ENCODE data around the gene PRAMEF12. TPM values are rescaled to one million over a fixed set of nuclear protein-coding genes. Genes with fewer than 3 reads are reported as not detected.
A peak's percentile ranks its signal among the peaks of the same experiment; 100 is the strongest.
"Not testable (repeated sequence)": the region's sequence is repeated elsewhere in the genome, so short reads cannot be mapped to it uniquely, and the experiment has no call there.

Gene PRAMEF12
- polyA plus RNA-seq (ENCODE audit: insufficient read length in 4 of 4) = not detected

DNA sequence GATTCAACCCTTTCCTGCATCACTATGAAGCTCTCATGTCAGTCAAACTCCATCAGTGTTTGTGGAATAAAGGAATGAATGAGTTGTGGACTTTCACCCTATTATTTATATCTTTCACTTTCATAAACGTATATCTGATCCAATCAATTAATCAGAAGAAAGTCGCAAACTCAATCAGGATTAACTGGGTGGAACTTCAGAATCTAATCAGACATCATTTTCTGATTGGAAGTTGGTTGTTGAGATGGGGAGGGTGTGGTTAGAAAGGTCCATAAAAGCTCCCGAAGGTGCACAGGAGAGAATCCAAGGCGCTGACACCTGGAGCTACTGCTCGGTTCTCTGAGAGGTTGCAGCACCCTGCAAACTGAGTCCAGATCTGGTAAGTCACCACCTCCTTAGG, at the start of gene PRAMEF12:
Gene PRAMEF12, plus strand, starts transcription at position 301 of the 400 bp plus-strand sequence. CDS start 1,130 bp downstream, outside the sequence.
- no peak for DNase-seq (ENCODE audit: low read depth in 4 of 4, low spot score in 2 of 4)

DNA sequence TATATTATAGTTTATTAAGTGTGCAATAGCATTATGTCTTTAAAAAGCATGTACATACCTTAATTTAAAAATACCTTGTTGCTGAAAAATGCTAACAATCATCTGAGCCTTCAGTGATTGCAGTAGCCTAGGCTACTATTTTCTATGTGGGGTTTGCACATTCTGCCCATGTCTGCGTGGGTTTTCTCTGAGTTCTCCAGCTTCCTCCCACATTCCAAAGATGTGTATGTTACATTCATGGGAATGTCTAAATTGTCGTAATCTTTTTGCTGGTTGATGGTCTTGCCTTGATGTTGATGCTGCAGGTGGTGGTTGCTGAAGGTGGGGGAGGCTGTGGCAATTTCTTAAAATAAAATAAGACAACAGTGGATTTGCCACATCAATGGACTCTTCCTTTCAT, 45.1 kb upstream of the PRAMEF12 start:
- DNase-seq (ENCODE audit: low read depth in 4 of 4, low spot score in 2 of 4) = no peak

DNA sequence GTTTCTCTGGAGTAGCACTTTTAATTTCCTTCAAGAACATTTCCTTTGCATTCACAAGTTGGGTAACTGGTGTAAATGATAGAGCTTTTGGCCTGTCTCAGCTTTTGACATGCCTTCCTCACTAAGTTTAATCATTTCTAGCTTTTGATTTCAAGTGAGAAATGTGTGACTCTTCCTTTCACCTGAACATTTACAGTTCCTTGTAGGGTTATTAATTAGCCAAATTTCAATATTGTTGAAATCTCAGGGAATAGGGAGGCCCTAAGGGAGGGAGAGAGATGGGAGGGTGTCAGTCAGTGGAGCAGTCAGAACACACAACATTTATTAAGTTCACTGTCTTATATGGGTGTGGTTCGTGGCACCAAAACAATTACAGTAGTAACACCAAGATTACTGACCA, 43.4 kb upstream of the PRAMEF12 start:
- no peak for DNase-seq (ENCODE audit: low read depth in 4 of 4, low spot score in 2 of 4)

DNA sequence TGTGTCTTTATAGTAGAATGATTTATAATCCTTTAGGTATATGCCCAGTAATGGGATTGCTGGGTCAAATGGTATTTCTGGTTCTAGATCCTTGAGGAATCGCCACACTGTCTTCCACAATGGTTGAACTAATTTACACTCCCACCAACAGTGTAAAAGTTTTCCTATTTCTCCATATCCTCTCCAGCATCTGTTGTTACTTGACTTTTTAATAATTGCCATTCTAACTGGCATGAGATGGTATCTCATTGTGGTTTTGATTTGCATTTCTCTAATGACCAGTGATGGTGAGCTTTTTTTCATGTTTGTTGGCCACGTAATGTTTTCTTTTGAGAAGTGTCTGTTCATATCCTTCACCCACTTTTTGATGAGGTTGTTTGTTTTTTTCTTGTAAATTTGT, 42.5 kb upstream of the PRAMEF12 start:
- not testable (repeated sequence) for DNase-seq (ENCODE audit: low read depth in 4 of 4, low spot score in 2 of 4)

DNA sequence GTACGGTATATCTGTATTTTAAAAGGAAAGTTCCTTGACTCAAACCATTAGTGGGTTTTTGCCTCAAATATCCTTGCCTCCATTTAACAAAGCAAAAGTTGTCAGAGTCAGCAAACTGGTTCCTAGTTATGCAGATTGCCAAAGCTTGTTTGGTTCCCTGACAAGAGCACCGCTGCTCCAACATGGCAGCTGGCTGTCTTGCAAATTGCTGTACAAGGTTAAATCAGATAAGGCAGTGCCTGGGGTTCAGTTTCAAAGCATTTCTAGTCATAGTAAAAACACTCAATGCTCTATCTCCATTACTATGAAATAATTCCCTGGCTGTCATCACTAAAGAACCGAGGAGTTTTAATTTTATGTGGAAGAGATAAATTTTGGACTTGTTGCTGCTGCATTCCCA, 38.9 kb upstream of the PRAMEF12 start:
- no peak for DNase-seq (ENCODE audit: low read depth in 4 of 4, low spot score in 2 of 4)

DNA sequence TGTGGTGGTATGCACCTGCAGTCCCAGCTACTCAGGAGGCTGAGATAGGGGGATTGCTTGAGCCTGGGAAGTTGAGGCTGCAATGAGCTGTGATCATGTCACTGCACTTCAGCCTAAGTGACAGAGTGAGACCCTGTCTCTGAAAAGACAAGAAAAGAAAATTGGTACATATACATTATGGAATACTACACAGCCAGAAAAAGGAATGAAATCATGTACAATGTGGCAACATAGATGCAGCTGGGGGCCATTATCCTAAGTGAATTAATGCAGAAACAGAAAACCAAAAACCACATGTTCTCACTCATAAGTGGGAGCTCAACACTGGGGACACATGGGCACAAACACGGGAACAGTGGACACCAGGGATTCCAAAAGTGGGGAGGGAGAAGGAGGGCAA, 34.6 kb upstream of the PRAMEF12 start:
- no peak for DNase-seq (ENCODE audit: low read depth in 4 of 4, low spot score in 2 of 4)

DNA sequence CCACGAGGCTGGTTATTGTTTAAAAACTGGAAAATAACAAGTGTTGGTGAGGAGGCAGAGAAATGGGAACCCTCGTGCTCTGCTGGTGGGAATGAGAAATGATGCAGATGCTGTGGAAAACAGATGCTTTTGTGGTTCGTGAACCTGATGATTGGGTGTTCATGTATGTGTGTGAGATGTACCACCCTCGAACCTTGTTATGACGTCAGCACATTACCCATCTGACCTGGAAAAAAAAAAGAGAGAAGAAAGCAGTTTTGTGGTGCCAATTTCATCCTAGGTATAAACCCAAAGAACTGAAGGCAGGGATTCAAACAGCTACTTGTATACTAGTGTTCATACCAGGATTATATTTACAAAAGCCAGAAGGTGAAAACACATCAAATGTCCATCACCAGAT, 33.9 kb upstream of the PRAMEF12 start:
- no peak for DNase-seq (ENCODE audit: low read depth in 4 of 4, low spot score in 2 of 4)

DNA sequence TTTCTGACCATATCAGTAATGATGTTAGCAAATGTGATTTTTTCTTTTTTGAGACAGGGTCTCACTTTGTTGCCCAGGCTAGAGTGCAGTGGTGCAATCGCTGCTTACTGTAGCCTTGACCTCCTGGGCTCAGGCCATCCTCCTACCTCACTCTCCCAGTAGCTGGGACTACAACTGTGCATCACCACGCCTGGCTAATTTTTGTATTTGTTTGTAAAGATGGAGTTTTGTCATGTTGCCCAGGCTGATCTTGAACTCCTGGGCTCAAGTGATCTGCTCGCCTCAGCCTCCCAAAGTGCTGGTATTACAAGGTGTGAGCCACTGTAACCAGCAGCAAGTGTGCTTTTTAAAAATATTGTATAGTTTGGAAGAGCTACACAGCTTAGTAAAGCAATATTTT, 31.6 kb upstream of the PRAMEF12 start:
- no peak for DNase-seq (ENCODE audit: low read depth in 4 of 4, low spot score in 2 of 4)

DNA sequence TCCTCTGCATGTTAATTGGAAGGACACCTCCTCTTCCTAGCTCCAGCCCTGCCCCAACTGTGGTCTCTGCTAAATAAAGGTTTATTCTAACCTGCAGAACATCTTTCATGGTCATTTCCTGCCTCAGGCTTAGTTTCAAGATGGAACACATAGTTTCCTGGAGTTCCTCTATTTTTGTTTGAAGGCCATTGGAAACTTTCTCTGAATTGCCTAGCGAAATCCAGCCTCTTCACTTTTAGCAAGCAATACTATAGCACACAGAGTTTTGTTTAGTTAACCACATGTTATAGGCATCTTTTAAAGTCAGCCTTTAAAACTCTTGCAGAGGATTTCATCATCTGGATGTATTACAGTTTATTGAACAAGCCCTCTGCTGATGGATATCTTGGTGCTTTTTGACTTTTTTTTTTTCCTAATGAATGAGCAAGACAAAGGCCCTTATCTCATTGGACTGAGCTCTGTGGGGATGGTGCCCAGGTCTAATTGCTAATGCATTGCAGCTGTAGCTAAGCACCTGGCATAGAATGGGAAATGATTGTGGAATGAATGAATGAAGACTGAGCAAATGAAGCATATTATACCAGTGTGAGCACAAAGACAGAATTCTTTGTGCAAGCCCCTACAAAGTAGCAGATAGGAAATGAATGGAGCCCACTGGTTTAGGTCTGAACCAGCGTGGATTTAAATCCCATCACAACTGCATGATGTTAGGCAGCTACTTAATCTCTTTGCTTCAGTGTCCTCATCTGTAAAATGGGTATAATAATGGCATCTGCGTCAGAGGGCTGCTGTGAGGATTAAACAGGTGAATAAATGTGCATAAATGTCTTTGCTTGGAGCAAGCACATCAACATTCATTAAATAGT, 28.2 kb upstream of the PRAMEF12 start:
- DNase-seq (ENCODE audit: low read depth in 4 of 4, low spot score in 2 of 4) = no peak

DNA sequence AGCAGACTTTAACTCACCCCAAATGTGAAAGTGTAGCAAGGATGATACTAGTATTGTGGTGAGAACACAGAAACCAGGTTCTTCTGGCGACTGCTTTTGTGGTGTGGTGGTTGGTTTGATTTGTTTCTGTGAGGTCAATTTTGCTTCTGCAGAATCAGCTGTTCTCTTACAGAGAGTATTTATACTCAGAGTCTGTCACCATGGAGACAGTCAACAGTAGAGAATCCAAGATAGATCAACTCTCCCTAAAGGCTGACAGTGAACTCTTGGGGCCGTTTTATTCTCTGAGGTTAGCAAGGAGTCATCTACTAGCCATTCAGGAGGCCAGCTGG, 27.6 kb upstream of the PRAMEF12 start, which contains the start of gene CFAP107:
Gene CFAP107, plus strand, starts transcription at position 209 of the 332 bp plus-strand sequence. CDS start 231 bp downstream, outside the sequence.
- peak in 1 of 4 donors; percentile 20 for DNase-seq (ENCODE audit: low read depth in 4 of 4, low spot score in 2 of 4)

DNA sequence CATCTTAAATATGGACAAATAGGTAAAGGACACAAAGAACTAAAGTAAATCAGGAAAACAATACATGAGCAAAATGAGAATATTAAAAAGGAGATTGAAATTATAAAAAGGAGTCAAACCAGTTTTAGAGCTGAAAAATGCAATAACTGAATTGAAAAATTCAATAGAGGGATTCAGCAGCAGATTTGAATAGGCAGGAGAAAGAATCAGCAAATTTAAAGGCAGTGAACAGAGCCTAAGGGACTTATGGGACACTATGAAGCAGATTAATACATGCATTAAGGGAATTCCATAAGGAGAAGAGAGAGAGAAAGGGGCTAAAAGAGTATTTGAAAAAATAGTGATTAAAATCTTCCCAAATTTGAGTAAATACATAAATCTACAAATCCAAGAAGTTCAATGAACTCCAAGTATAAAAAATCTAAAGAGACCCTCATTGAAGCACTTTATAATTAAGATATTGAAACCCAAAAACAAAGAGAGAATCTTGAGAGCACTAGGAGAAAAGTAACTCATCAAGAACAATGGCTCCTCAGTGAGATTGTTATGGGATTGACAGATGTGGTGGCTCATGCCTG, 24.7 kb upstream of the PRAMEF12 start:
- DNase-seq (ENCODE audit: low read depth in 4 of 4, low spot score in 2 of 4) = no peak

DNA sequence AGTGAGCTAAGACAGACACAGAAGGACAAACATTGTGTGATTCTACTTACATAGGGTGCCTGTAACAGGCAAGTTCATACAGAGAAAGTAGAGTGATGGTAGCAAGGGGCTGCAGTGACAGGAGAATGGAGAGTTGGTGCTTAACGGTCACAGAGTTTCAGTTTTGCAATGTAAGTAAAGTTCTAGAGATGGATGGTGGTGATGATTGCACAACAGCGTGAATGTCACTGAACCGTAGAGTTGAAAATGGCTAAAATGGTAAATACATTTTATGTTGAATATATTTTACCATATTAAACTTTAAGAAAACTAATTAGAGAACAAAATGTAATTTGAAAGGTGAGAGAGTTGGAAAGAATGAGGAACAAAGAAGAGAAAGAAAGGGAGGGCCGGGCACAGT, 18.8 kb upstream of the PRAMEF12 start:
- DNase-seq (ENCODE audit: low read depth in 4 of 4, low spot score in 2 of 4) = no peak

DNA sequence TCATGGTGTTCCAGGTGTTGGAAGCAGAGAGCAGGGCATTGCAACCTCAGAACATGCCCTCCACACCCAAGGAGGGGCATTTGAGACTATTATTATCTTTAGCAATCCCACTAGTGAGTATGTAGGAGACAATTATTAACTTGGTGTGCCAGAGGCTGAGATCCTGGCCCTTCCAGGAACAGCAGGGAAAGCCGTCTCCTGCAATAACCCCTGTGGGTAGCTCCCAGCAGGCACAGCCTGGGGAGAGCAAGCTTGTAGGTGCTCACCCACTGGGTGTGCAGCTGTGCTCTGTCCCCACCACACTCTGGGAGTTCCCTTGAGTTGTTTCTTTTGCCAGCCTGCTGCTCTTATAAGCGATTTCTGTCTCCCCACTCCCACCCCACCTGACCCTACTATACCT, 17.3 kb upstream of the PRAMEF12 start:
- no peak for DNase-seq (ENCODE audit: low read depth in 4 of 4, low spot score in 2 of 4)

DNA sequence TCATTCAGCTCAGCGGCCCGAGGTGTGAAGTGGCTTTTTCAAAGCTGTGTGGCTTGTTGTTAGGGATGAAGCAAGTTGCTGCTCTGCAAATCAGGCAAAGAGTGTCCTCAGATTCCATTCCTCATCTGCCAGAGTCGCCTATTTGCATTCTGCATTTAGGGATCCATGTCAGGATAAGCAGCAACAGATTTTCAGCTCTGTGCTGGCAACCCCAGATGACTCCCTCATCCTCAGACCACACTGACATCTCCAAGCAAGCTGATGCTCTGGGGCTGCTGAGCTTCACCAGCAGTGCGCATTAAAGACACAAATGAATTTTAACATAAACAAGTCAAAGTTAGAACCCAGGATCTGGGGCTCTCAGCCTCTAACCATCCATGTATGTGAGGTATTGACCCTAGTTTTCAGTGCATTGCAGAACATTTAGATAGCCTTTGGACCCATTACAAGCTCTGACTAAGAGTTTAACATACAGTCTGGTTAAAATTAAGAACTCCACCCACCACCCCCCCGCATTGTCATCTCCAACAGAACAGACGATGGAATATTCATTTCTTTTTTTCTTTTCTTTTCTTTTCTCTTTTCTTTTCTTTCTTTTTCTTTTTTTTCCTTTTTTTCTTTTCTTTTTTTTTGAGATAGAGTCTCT, 16.6 kb upstream of the PRAMEF12 start:
- no peak for DNase-seq (ENCODE audit: low read depth in 4 of 4, low spot score in 2 of 4)

DNA sequence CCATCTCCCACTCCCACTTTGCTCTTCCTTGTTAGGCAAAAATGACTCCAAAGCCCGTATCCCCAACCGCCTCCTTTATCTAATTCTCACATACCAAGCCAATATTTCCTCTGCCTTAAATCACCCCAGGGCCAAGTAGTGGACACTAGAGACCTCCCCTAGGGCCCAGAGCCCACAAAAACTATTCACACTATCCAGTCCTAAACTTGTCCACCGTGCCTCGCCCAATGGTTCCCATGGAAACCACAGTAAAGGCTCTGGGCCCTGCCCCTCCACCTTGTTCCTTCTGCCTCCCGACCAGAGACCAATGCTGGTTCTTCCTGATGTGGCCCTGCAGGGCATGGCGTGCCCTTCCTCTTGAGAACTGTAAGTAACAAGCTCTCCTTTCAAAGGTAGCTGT, 15.7 kb upstream of the PRAMEF12 start:
- no peak for DNase-seq (ENCODE audit: low read depth in 4 of 4, low spot score in 2 of 4)

DNA sequence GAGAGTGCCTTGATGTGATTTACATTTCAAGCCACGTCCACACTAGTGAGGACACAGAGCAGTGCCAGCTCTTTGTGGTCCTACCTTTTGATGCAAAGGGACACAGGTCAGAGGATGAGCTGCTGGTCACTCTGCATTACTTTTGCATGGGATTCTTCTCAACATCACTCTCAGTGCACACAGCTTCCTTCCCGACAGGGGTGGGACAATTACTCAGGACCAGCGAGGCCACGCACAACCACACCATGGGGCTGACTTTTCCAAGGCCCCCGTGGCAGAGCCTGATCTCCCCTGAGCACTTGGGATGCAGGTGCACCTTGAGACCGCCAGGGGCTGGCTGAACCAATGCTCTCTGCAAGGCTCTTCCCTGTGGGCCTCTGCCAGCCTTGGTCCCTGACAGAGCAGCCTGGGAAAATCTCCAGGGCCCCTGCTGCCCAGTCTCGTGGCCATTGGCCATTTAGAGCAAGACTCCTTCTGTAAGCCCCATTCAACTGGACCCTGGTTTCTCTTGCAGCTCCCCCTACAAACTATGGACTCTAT, 13.2 kb upstream of the PRAMEF12 start:
- no peak for DNase-seq (ENCODE audit: low read depth in 4 of 4, low spot score in 2 of 4)

DNA sequence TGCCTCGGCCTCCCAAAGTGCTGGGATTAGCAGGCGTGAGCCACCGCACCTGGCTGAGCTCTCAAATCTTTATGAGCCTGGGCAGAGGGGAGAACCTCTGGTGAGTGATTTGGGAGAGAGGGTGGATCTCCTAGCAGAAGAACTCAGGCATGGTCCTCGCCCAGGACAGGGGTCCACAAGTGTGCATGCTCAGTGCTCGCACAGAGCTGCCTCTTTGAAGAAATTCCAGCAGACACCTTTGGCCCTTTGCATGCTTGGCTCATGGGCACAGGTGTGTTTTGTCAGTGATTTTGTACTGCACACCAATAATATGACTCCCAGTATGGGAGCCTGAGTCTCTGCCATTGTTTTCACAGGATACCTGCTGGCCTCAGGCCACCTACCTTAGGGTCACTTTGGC, 11.8 kb upstream of the PRAMEF12 start:
- no peak for DNase-seq (ENCODE audit: low read depth in 4 of 4, low spot score in 2 of 4)

DNA sequence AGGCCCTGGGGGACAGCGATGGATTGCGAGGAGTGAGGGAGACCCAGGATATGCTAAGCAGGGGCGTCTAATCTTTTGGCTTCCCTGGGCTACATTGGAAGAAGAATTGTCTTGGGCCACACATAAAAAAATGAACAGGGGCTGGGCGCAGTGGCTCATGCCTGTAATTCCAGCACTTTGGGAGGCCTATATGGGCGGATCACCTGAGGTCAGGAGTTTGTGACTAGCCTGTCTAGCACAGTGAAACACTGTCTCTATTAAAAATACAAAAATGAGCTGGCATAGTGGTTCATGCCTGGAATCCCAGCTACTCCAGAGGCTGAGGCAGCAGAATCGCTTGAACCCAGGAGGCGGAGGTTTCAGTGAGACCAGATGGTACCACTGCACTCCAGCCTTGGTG, 10.8 kb upstream of the PRAMEF12 start:
- no peak for DNase-seq (ENCODE audit: low read depth in 4 of 4, low spot score in 2 of 4)

DNA sequence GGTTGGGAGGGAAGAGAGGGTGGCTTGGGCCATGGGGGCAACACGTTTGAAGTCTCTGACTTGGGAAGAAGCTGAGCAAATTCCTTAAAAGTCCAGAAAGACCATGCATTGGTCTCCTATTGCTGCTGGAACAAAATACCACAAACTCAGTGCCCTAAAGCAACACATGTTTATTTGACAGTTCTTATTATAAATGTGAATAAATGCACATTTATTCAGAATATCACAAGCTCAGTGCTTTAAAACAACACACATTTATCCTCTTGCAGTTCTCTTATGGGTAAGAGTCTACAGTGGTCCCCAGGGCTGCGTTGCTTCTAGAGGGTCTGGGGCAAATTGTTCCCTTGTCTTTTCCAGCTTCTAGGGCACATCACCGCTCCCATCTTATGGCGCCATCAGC, 10.1 kb upstream of the PRAMEF12 start:
- DNase-seq (ENCODE audit: low read depth in 4 of 4, low spot score in 2 of 4) = no peak

DNA sequence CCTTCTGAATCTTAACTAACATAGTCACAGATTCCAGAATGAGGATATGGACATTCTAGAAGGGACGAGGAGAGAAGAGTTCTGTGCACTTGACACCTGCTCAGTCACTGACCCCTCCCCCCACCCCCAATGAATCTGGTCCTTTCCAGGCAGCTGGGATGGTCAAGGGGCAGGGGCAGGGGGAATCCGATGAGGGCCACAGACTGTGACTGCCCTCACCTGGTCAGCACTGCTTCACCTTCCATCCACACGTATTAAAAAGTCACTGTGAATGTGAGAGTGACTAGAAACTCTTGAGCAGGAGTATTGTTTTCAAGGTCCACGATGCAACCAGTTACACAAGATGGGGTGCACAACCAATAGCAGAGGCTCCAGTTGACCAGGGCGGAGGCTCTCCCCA, 9.5 kb upstream of the PRAMEF12 start:
- DNase-seq (ENCODE audit: low read depth in 4 of 4, low spot score in 2 of 4) = no peak

DNA sequence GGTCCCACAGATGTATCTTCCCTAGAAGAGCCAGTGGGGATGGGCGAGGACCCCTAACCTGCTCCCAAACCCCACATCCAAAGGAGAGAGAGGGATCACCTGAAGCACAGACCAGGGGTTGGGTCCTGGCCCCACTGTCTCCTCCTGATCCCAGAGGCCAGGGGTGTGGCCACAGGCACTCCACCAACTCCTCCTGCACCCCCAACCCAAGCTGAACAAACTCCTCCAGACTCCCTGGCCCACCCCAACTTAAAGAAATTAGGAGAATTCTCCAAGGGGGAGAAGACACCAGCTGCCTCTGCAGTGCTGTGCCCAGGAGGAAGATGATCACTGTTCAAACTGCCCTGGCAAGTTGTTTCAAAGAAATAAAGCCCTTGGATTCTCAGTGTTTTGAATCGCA, 4.5 kb upstream of the PRAMEF12 start:
- no peak for DNase-seq (ENCODE audit: low read depth in 4 of 4, low spot score in 2 of 4)
